COLO668 (cell line): ENCODE measurements around the gene LRCOL1.

Source experiments
- DNase-seq: peaks from one replicate; lab custom pipeline; 2025; ENCODE audit not compliant: unreplicated experiment; lab: John Stamatoyannopoulos, UW

LRCOL1 gene

DNA sequence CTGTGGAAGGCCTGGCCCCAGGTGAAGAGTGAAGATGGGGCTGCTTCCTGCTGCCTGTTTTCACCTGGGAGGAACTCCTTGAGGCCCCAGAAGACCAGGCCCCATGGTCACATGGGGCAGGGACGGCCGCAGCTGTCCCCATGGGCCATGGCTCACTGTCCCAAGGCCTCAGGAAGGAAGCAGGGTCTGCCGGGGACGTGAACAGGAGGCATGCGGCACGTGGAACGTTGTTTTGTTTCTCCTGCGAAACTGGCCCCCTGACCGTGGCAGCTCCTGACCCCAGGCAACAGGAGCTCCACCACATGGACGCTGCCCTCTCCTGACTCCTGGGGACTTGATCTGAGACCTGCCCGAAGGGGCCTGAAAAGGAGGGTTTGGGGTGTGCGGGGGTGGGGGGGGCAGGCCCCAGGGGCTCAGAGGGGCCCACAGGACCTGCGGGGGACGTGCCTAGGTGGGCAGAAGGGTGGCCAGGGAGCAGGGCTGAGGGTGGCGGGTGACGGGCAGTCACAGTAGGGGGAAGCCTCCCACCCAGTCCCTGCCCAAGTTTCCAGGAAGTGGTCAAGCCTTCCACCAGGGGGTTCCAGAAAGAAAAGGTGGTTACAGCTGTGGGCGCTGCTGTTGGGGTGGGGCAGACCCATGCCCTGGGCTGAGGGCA, 41.4 kb downstream of the LRCOL1 start:
- no peak for DNase-seq

GRCh38 chr12:132568301-132568700, 42.1 kb downstream of the LRCOL1 start:
- DNase-seq = no peak

DNA sequence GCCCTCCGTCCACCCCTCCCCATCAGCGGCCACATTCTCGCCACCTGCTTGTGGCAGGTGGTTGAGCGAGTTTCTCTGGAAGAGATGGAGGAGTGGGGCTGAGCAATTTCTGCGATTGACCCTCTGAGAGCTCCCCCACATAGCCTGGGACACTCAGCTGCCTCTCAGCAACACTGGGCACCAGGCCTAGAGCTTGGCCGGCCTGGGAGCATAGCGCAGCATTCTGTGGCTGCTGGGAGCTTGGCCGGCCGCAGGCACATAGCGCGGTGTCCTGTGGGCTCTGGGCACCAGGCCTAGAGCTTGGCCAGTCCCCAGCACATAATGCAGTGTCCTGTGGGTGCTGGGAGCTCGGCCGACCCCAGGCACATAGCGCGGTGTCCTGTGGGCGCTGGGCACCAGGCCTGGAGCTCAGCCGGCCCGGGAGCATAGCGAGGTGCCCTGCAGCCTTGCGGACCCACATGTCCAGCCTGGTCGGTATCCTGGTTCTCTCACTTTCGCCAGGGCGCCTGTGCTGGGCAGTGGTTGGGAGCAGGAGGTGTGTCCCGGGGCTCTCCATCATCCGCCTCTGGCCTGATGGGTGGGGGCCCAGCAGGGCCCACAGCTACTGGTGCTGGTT, 43.8 kb downstream of the LRCOL1 start:
- no peak for DNase-seq

- no peak for DNase-seq
Observed at GRCh38 chr12:132565365-132565764, 45.0 kb downstream of the LRCOL1 start.

DNA sequence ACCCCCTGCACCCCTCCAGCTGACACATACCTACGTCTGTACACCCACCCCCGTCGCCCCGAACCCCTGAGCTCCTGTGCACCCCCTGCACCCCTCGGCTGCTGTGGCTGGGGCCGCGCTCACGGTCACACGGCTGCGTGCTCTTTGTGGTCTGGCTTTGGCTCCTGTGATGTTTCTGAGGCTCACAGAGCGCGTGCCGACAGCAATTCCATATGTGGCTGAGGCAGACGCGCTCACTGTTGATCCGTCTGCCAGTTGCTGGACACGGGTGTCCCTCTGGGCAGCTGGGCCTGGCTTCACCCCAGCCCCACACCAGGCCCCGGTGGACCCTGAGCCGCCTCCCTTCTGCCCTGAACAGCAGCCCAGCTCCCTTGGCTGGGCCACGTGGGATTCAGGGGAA, 46.5 kb downstream of the LRCOL1 start:
- no peak for DNase-seq

- no peak for DNase-seq
Observed at GRCh38 chr12:132562489-132563021, 47.8 kb downstream of the LRCOL1 start.

DNA sequence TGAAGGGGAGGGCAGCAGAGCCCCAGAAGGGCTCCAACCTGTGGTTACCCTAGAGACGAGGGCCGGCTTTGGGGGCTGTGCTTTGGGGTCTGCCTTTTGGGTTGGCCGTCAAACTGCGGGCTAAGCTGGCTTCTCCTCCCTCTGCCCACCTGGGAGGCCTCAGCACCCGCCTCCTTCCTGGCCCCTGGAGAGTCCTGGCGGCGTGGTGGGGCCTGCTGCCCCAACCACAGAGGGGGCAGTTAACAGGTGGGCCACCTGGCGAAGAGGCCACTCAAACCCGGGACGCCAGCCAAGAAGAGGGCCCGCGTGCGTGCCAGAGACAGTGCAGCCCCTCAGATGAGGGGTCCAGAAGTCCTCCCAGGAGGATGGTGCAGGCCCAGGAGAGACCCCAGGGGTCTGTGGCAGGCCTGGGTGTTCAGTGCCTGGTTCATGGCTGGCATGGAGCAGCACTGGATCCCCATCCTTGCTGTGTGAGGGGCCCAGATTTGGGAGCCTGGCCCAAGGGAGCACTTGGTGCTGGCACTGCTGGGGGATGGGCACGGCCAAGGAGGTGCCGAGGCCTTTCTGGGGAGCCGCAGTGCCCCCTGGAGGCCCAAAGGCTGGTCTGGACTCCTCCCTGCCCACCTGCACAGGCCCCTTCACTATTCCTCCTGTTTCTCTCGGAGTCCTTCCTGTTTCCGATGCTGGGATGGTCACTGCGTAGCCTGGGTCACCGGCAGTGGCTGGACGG, 48.8 kb downstream of the LRCOL1 start:
- peak; percentile 26 for DNase-seq

- peak; percentile 88 for DNase-seq
Observed at GRCh38 chr12:132560614-132561426, 49.6 kb downstream of the LRCOL1 start.

- DNase-seq = peak; percentile 60
Observed at GRCh38 chr12:132560364-132560613, 50.1 kb downstream of the LRCOL1 start.

DNA sequence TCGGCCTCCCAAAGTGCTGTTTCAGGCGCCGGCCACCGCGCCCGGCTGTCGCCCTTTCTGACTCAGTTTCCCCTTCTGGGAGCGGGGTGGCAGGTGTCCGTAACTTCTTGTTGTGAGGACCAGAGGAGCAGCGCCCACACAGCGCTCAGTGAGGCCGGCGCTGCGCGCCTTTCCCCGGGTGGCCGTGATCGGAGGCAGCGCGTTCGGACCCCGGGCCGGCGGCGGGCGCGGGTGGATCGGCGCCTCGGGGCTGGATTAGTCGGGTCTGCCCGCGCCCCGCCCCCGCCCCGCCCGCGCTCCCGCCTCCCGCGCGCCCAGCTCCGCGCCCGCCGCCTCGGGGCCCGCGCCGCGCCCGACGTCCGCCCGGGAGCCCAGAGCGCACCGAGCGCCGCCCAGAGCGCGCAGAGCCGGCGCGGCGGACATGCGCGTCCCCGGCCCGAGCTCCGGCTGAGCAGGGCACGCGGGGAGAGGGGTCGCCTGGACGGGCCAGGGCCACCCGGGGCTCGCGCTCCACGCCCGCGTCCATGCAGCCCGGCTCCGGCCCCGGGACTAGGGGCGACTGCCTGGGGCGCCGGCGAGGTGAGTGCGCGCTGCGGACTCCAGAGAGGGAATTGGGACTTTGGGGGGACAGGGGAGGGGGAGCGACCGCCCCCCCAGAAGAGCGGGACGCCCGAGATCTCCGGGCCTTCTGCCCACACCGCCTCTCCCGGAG, 50.6 kb downstream of the LRCOL1 start:
- peak; percentile 83 for DNase-seq

DNA sequence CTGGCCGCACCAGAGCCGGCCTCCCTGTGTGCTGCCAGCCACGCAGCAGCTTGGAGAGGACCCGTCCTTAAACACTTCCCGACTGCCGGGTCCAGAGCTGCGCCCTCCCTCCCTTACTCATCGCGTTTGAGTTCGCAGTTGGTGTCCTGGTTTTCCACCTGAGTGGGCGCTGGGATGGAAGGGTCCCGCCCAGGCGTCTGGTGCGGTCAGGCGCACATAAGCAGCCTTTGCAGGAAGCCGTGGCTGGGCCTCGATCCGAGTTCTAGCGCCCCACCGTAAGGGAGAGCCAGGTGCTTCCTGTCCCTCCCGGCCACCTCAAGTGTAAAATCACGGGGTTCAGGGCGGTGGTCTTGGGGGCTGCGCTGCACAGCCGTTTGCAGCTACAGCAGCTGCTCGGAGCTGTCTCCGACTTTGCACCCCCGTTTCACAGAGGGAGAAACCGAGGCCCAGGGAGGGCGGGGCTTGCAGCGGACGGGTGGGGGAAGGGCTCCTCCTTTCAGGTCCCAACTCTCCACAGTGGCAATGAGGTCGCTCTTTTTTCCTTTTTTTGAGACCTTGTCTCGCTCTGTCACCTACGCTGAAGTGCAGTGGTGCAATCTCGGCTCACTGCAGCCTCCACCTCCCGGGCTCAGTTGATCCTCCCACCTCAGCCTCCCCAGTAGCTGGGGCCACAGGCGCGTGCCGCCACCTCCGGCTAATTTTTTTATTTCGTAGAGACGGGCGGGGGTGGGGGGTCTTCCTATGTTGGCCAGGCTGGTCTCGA, 51.3 kb downstream of the LRCOL1 start:
- DNase-seq = peak; percentile 10

DNA sequence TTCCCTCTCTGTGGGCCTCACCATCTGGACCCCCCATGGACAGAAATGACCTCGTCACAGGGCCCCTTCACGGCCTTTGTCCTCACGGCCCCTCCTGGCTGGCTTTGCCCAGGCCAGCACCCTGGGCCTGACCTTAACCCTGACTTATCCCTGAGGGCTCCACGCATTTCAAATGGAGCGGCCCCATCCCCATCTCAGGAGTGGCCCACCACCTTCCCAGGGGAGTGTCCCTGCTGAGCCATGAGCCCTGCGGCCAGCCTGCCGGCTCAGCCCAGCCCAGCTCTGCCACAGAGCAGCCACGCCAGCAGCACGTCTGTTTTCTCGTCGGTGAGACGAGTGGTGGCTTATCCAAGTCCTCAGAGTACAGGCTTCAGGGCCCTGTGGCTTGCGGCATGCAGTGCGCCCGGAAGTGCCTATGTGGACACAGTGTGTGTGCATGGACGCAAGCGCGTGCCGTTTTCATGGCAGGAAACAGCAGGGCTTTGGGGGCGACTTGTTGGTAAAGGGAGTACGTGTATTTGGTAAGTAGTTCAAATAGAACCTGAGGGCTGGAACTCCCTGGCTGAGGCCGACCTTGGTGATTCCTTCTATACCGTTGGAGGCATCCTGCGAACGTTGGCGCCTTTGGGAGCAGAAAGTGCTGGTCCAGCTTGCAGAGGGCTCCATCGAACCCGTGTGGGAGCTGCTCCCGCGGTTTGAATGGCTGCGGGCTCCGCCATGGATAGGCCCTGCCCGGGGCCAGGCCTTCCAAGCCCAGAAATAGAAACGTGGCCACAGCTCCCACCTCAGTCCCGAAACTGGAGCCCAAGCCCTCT, 52.1 kb downstream of the LRCOL1 start:
- DNase-seq = no peak

DNA sequence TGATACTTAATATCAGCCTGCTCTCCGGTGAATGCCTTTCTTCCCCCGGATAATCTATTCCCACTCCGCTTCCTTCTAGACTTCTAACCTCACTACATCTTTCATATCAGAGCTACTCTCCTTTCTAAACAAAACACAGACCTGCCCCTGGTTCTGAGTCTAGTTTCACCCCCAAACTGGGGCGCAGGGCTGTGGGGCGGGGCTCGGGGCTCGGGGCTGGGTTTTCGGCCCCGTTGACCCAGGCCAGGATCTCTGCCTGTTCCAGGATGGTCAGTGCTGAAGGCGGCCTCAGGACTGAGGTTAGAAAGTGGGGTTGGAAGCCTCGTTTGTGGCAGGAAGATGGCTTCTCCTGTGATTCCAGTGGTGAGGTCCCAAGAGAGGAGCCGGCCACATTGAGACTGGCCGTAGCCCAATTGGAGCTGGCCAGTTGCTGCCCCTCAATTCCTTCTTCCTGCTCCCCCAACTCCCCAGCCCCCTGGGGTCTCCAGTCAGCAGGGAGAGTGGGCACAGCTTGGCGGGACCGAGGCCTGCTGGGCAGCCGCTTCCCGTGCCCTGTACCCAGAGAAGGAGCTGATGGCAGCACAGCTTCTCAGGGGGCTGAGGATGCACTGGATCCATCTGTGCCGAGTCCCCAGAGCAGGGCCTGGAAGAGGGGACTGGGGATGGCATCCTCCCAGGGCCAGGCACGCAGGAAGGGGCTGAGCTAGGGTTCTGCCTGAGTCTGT, 52.9 kb downstream of the LRCOL1 start:
- DNase-seq = no peak

- no peak for DNase-seq
Observed at GRCh38 chr12:132556801-132557200, 53.6 kb downstream of the LRCOL1 start.

- DNase-seq = no peak
Observed at GRCh38 chr12:132556216-132556615, 54.2 kb downstream of the LRCOL1 start.

DNA sequence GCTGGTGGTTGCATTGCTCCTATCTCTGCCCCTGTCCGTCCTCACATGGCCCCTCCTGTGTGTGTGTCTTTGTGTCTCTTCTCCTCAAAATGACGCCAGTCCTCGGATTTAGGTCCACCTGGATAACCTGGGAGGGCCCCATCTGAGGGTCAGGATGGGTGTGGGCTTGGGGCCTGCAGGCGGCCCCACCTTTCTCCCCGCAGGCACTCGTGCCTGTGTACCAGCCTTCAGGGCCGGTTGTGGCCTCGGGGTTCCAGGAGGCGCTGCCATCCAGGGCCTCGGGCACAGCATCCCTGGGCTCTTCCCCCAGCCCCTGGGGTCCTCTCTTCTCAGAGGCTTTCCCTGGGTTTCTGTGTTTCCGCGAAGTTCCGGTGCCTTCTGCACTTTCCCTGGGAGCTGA, 54.7 kb downstream of the LRCOL1 start:
- no peak for DNase-seq

GRCh38 chr12:132554845-132555630, 55.3 kb downstream of the LRCOL1 start:
- DNase-seq = peak; percentile 0
